Brain microvascular endothelial cell (primary cell): Measurements from ENCODE around the gene BBS7.

Experiments used
- DNase-seq: peaks from one replicate; pipeline ENCODE4 v3.0.0-alpha.2; 2020
- H3K27ac ChIP-seq: fragments of 250-450 bp; sonication (Bioruptor Pico); 2 replicates; pipeline ENCODE4 v1.5.1; 2020; ENCODE audit warnings: mild to moderate bottlenecking, moderate library complexity
- H3K27me3 ChIP-seq: fragments of 250-450 bp; sonication (Bioruptor Pico); replicated peaks from 2 replicates; pipeline ENCODE4 v1.5.1; 2020; ENCODE audit warnings: mild to moderate bottlenecking
- H3K36me3 ChIP-seq: fragments of 250-450 bp; sonication (Bioruptor Pico); replicated peaks from 2 replicates; pipeline ENCODE4 v1.5.1; 2020; ENCODE audit warnings: mild to moderate bottlenecking
- H3K4me3 ChIP-seq: 2 replicates; pipeline ENCODE4 v1.5.1; 2011; ENCODE audit warnings: low read depth, mild to moderate bottlenecking, control low read depth, low read length, moderate library complexity
- CTCF ChIP-seq: IDR thresholded peaks from 2 replicates; pipeline ENCODE4 v1.5.1; 2011; ENCODE audit warnings: low read depth, mild to moderate bottlenecking, moderate library complexity, low read length, control low read depth, inconsistent platforms; ENCODE audit errors: missing control alignments
- in situ Hi-C: cut with HindIII; loops from 2 replicates; pipeline ENCODE4 v1.10.0; 2017; ENCODE audit warnings: low sequenced_read_pairs, low pct_ligation_motif_present

BBS7 gene

GRCh38 chr4:121776610-121777401 lies 93.5 kb downstream of the BBS7 start:
- Histone ChIP-seq H3K27me3 (no peaks in the 10 kb centered on the region), H3K27ac (no peak overlapping the region), H3K36me3 (no peaks in the 10 kb centered on the region), H3K4me3 (no peak overlapping the region)
- in situ Hi-C loops = no loop called here
- no peak for TF ChIP-seq CTCF
- no peak for DNase-seq
